ENCODE data around the gene NOB1.

NOB1 gene

DNA sequence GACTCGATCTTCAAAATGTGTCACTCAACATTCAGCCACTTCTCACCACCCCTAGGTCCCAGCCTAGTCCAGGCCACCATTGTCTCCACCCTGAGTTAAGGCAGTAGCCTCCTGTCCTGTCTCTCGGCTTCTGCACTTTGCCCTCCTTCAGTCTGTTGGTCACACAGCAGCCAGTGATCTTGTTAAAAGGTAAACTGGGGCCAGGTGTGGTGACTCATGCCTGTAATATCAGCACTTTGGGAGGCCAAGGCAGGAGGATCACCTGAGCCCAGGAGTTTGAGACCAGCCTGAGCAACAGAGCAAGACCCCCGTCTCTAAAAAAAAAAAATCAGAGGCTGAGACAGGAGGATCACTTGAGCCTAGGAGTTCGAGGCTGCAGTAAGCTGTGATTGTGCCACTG is 33.2 kb upstream of the NOB1 start:
- H2AFZ ChIP-seq (ENCODE audit: low read length) = no peak overlapping the region
- no peak overlapping the region for H3K14ac ChIP-seq (ENCODE audit: low read length)
- no peak overlapping the region for H2BK12ac ChIP-seq (ENCODE audit: low read length)
- no peak overlapping the region for H2BK120ac ChIP-seq (ENCODE audit: low read depth, low read length)
- no peak overlapping the region for H2BK15ac ChIP-seq (ENCODE audit: low read length)
- no CpG with 5 or more reads among the region's 4 CpGs for WGBS, 2 donors (ENCODE audit: extremely low coverage in 2 of 2, insufficient read length in 2 of 2, insufficient replicate concordance in 1 of 2)
- no peak overlapping the region for H4K91ac ChIP-seq (ENCODE audit: low read depth, low read length, poor library complexity)
- no peak overlapping the region for H4K8ac ChIP-seq (ENCODE audit: low read depth, low read length)
- H2AK5ac ChIP-seq (ENCODE audit: low read depth, low read length) = no peak overlapping the region
- H3K36me3 ChIP-seq (replicated peaks in 1 of 2; ENCODE audit: control insufficient read depth in 2 of 2, insufficient read depth in 2 of 2, low read length in 2 of 2) = peaks cover 7 to 37% of the 10 kb centered on the region in 2 donors
- H3K4me3 ChIP-seq (ENCODE audit: low read length in 2 of 2) = no peak overlapping the region
- no peak for DNase-seq (ENCODE audit: low spot score)
- no peaks in the 10 kb centered on the region for H3K79me1 ChIP-seq (ENCODE audit: low read depth, low read length)
- no peak overlapping the region for H3K4me2 ChIP-seq (ENCODE audit: insufficient read depth, low read length, poor library complexity, severe bottlenecking)
- H2BK5ac ChIP-seq (ENCODE audit: low read length) = no peak overlapping the region
- H3K9me3 ChIP-seq (replicated peaks in 1 of 2; ENCODE audit: control insufficient read depth in 2 of 2, insufficient read depth in 1 of 2, low read depth in 1 of 2, low read length in 2 of 2) = no peaks in the 10 kb centered on the region
- no peak overlapping the region for H3K18ac ChIP-seq (ENCODE audit: low read length)
- H3K9ac ChIP-seq (ENCODE audit: low read depth, low read length, poor library complexity) = no peak overlapping the region
- peaks cover 0 to 1% (median 0%) of the 10 kb centered on the region in 3 experiments for H3K27me3 ChIP-seq (ENCODE audit: control insufficient read depth in 3 of 3, insufficient read depth in 3 of 3, low read depth in 1 of 3, low read length in 3 of 3)
- no peak overlapping the region for H3K4ac ChIP-seq (ENCODE audit: low read length)
- H3K27ac ChIP-seq (replicated peaks; ENCODE audit: low read length) = no peak overlapping the region
- no peaks in the 10 kb centered on the region for H3K4me1 ChIP-seq (ENCODE audit: control insufficient read depth in 2 of 2, insufficient read depth in 1 of 2, low read depth in 1 of 2, low read length in 2 of 2)
- H3K23ac ChIP-seq (ENCODE audit: low read depth, low read length, poor library complexity) = no peak overlapping the region

- no peak overlapping the region for H4K8ac ChIP-seq (ENCODE audit: low read depth, low read length)
These were observed 29.9 kb upstream of the NOB1 start for GRCh38 chr16:69784586-69784985.

DNA sequence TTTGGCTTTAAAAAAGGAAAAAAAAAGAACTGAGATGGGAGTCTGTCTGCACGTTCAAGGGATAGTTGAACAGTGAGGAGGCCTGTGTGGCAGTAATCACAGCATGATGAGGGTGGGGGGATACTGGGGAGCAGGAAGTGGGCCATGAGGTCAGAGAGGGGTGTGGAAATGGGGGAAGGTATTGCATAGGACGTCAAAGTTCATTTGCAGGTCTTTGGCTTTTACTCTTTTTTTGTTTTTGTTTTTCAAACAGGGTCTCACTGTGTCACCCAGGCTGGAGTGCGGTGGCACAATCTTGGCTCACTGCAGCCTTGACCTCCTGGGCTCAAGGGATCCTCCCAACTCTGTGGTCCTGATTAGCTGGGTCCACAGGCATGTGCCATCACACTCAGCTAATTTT is 26.4 kb upstream of the NOB1 start:
- WGBS, 2 donors (ENCODE audit: extremely low coverage in 2 of 2, insufficient read length in 2 of 2, insufficient replicate concordance in 1 of 2) = no CpG with 5 or more reads among the region's 3 CpGs
- DNase-seq (ENCODE audit: low spot score) = no peak

More at GRCh38 chr16:69784586-69784985, 29.9 kb upstream of the NOB1 start:
- no peak overlapping the region for H3K4ac ChIP-seq (ENCODE audit: low read length)
- no CpG with 5 or more reads among the region's 6 CpGs for WGBS, 2 donors (ENCODE audit: extremely low coverage in 2 of 2, insufficient read length in 2 of 2, insufficient replicate concordance in 1 of 2)
- H3K23ac ChIP-seq (ENCODE audit: low read depth, low read length, poor library complexity) = no peak overlapping the region
- no peak overlapping the region for H2BK120ac ChIP-seq (ENCODE audit: low read depth, low read length)
- H2AK5ac ChIP-seq (ENCODE audit: low read depth, low read length) = no peak overlapping the region
- H3K36me3 ChIP-seq (replicated peaks in 1 of 2; ENCODE audit: control insufficient read depth in 2 of 2, insufficient read depth in 2 of 2, low read length in 2 of 2) = peaks cover 7 to 30% of the 10 kb centered on the region in 2 donors
- no peaks in the 10 kb centered on the region for H3K79me1 ChIP-seq (ENCODE audit: low read depth, low read length)
- H3K9ac ChIP-seq (ENCODE audit: low read depth, low read length, poor library complexity) = no peak overlapping the region
- no peak overlapping the region for H3K4me2 ChIP-seq (ENCODE audit: insufficient read depth, low read length, poor library complexity, severe bottlenecking)
- no peak for DNase-seq (ENCODE audit: low spot score)
- H3K18ac ChIP-seq (ENCODE audit: low read length) = no peak overlapping the region
- H2BK5ac ChIP-seq (ENCODE audit: low read length) = no peak overlapping the region
- H3K27ac ChIP-seq (replicated peaks; ENCODE audit: low read length) = no peak overlapping the region
- H2BK12ac ChIP-seq (ENCODE audit: low read length) = no peak overlapping the region
- H3K27me3 ChIP-seq (ENCODE audit: control insufficient read depth in 3 of 3, insufficient read depth in 3 of 3, low read depth in 1 of 3, low read length in 3 of 3) = peaks cover 0 to 1% (median 0%) of the 10 kb centered on the region in 3 experiments
- no peak overlapping the region for H4K91ac ChIP-seq (ENCODE audit: low read depth, low read length, poor library complexity)
- H3K4me1 ChIP-seq (ENCODE audit: control insufficient read depth in 2 of 2, insufficient read depth in 1 of 2, low read depth in 1 of 2, low read length in 2 of 2) = no peaks in the 10 kb centered on the region
- no peak overlapping the region for H3K14ac ChIP-seq (ENCODE audit: low read length)
- no peaks in the 10 kb centered on the region for H3K9me3 ChIP-seq (replicated peaks in 1 of 2; ENCODE audit: control insufficient read depth in 2 of 2, insufficient read depth in 1 of 2, low read depth in 1 of 2, low read length in 2 of 2)
- no peak overlapping the region for H2AFZ ChIP-seq (ENCODE audit: low read length)
- no peak overlapping the region for H2BK15ac ChIP-seq (ENCODE audit: low read length)
- no peak overlapping the region for H3K4me3 ChIP-seq (ENCODE audit: low read length in 2 of 2)

GRCh38 chr16:69779724-69780123 is 25.0 kb upstream of the NOB1 start:
- Histone ChIP-seq H3K9ac (ENCODE audit: low read depth, low read length, poor library complexity) (no peak overlapping the region), H4K91ac (ENCODE audit: low read depth, low read length, poor library complexity) (no peak overlapping the region), H3K4me1 (ENCODE audit: control insufficient read depth in 2 of 2, insufficient read depth in 1 of 2, low read depth in 1 of 2, low read length in 2 of 2) (no peaks in the 10 kb centered on the region), H2BK12ac (ENCODE audit: low read length) (no peak overlapping the region), H2BK120ac (ENCODE audit: low read depth, low read length) (no peak overlapping the region), H3K79me1 (ENCODE audit: low read depth, low read length) (no peaks in the 10 kb centered on the region), H2AK5ac (ENCODE audit: low read depth, low read length) (no peak overlapping the region), H3K14ac (ENCODE audit: low read length) (no peak overlapping the region), H2BK5ac (ENCODE audit: low read length) (no peak overlapping the region), H3K36me3 (replicated peaks in 1 of 2; ENCODE audit: control insufficient read depth in 2 of 2, insufficient read depth in 2 of 2, low read length in 2 of 2) (peaks cover 0 to 9% of the 10 kb centered on the region in 2 donors), H2BK15ac (ENCODE audit: low read length) (no peak overlapping the region), H4K8ac (ENCODE audit: low read depth, low read length) (no peak overlapping the region), H3K18ac (ENCODE audit: low read length) (no peak overlapping the region), H3K4me3 (ENCODE audit: low read length in 2 of 2) (no peak overlapping the region), H3K9me3 (replicated peaks in 1 of 2; ENCODE audit: control insufficient read depth in 2 of 2, insufficient read depth in 1 of 2, low read depth in 1 of 2, low read length in 2 of 2) (peaks cover 0 to 13% of the 10 kb centered on the region in 2 donors), H2AFZ (ENCODE audit: low read length) (no peak overlapping the region), H3K23ac (ENCODE audit: low read depth, low read length, poor library complexity) (no peak overlapping the region), H3K27ac (replicated peaks; ENCODE audit: low read length) (no peak overlapping the region), H3K27me3 (ENCODE audit: control insufficient read depth in 3 of 3, insufficient read depth in 3 of 3, low read depth in 1 of 3, low read length in 3 of 3) (no peaks in the 10 kb centered on the region), H3K4ac (ENCODE audit: low read length) (no peak overlapping the region), H3K4me2 (ENCODE audit: insufficient read depth, low read length, poor library complexity, severe bottlenecking) (no peak overlapping the region)
- no CpG with 5 or more reads among the region's 2 CpGs for WGBS, 2 donors (ENCODE audit: extremely low coverage in 2 of 2, insufficient read length in 2 of 2, insufficient replicate concordance in 1 of 2)
- no peak for DNase-seq (ENCODE audit: low spot score)

More for the DNA sequence above, 26.4 kb upstream of the NOB1 start:
- no peak overlapping the region for H2BK5ac ChIP-seq (ENCODE audit: low read length)
- H3K4me3 ChIP-seq (ENCODE audit: low read length in 2 of 2) = no peak overlapping the region
- H3K27me3 ChIP-seq (ENCODE audit: control insufficient read depth in 3 of 3, insufficient read depth in 3 of 3, low read depth in 1 of 3, low read length in 3 of 3) = no peaks in the 10 kb centered on the region
- peaks cover 0 to 9% of the 10 kb centered on the region in 2 donors for H3K36me3 ChIP-seq (replicated peaks in 1 of 2; ENCODE audit: control insufficient read depth in 2 of 2, insufficient read depth in 2 of 2, low read length in 2 of 2)
- H3K9me3 ChIP-seq (replicated peaks in 1 of 2; ENCODE audit: control insufficient read depth in 2 of 2, insufficient read depth in 1 of 2, low read depth in 1 of 2, low read length in 2 of 2) = peaks cover 0 to 3% of the 10 kb centered on the region in 2 donors
- H3K18ac ChIP-seq (ENCODE audit: low read length) = no peak overlapping the region
- H2AK5ac ChIP-seq (ENCODE audit: low read depth, low read length) = no peak overlapping the region
- no peak overlapping the region for H3K23ac ChIP-seq (ENCODE audit: low read depth, low read length, poor library complexity)
- no peak overlapping the region for H2BK15ac ChIP-seq (ENCODE audit: low read length)
- H3K4ac ChIP-seq (ENCODE audit: low read length) = no peak overlapping the region
- no peaks in the 10 kb centered on the region for H3K79me1 ChIP-seq (ENCODE audit: low read depth, low read length)
- no peak overlapping the region for H2BK12ac ChIP-seq (ENCODE audit: low read length)
- H3K4me2 ChIP-seq (ENCODE audit: insufficient read depth, low read length, poor library complexity, severe bottlenecking) = no peak overlapping the region
- no peak overlapping the region for H2BK120ac ChIP-seq (ENCODE audit: low read depth, low read length)
- no peaks in the 10 kb centered on the region for H3K4me1 ChIP-seq (ENCODE audit: control insufficient read depth in 2 of 2, insufficient read depth in 1 of 2, low read depth in 1 of 2, low read length in 2 of 2)
- H3K14ac ChIP-seq (ENCODE audit: low read length) = no peak overlapping the region
- no peak overlapping the region for H3K27ac ChIP-seq (replicated peaks; ENCODE audit: low read length)
- H3K9ac ChIP-seq (ENCODE audit: low read depth, low read length, poor library complexity) = no peak overlapping the region
- H4K91ac ChIP-seq (ENCODE audit: low read depth, low read length, poor library complexity) = no peak overlapping the region
- no peak overlapping the region for H2AFZ ChIP-seq (ENCODE audit: low read length)
- H4K8ac ChIP-seq (ENCODE audit: low read depth, low read length) = no peak overlapping the region

Measured in neuronal stem cell (in vitro differentiated cells).